B cell (primary cell): Measurements from ENCODE around the gene ZNF579. TPM values are rescaled to one million over a fixed set of nuclear protein-coding genes. Genes with fewer than 3 reads are reported as not detected.
A peak's percentile ranks its signal among the peaks of the same experiment; 100 is the strongest.

Experiments
- ATAC-seq: fragments of 200-7000 bp; cut with Tn5 transposase; one replicate; pipeline ENCODE4 v1.10.0; 2021; ENCODE audit warnings: low read depth, mild to moderate bottlenecking, moderate number of reproducible peaks, moderate library complexity
- CTCF ChIA-PET: fragments of 350-600 bp; sonication (Branson Sonifier 250); formaldehyde crosslinking; loops from one replicate; lab custom pipeline; 2021; ENCODE audit warnings: antibody characterized with exemption, inconsistent platforms; lab: Charles Lee
- POLR2A ChIA-PET: fragments of 350-600 bp; sonication (Branson Sonifier 250); formaldehyde crosslinking; loops from one replicate; lab custom pipeline; 2021; ENCODE audit warnings: antibody characterized with exemption; lab: Charles Lee
- DNase-seq: peaks from one replicate; pipeline ENCODE4 v3.0.0; 2013
- H2AFZ ChIP-seq: 2 replicates; pipeline ENCODE4 v1.6.1; 2012; ENCODE audit warnings: mild to moderate bottlenecking, low read depth, low read length; ENCODE audit not compliant: insufficient read depth, poor library complexity, severe bottlenecking
- H3K27ac ChIP-seq, 2 donors: 1 replicate in 1 of 2; 2 replicates in 1 of 2; pipeline ENCODE4 v1.5.1; 2012 to 2013; ENCODE audit warnings: low read length in 2 of 2, mild to moderate bottlenecking in 2 of 2, moderate library complexity in 1 of 2
- H3K27me3 ChIP-seq, 4 experiments: fragments of 200-600 bp in 1 of 4; sonication (generic) in 1 of 4; replicated peaks in 1 of 4; 1 replicate in 2 of 4; 2 replicates in 2 of 4; pipeline versions ENCODE4 v1.6.1 to v1.7.0; 2013 to 2016; ENCODE audit warnings: low read length in 3 of 4, mild to moderate bottlenecking in 2 of 4, mixed read lengths in 1 of 4, moderate library complexity in 1 of 4; ENCODE audit not compliant: insufficient read depth in 4 of 4, control insufficient read depth in 3 of 4; ENCODE audit errors: control extremely low read depth in 1 of 4
- H3K36me3 ChIP-seq, 2 experiments: replicated peaks in 1 of 2; 1 replicate in 1 of 2; 2 replicates in 1 of 2; pipeline versions ENCODE4 v1.6.1 to v1.7.1; 2013; ENCODE audit warnings: low read length in 1 of 2; ENCODE audit not compliant: insufficient read depth in 2 of 2, control insufficient read depth in 1 of 2; ENCODE audit errors: control extremely low read depth in 1 of 2, extremely low read depth in 1 of 2
- H3K4me1 ChIP-seq, 2 donors: fragments of 200-600 bp in 1 of 2; sonication (generic) in 1 of 2; 1 replicate in 1 of 2; 2 replicates in 1 of 2; pipeline versions ENCODE4 v1.5.1 to v1.6.1; 2013 to 2017; ENCODE audit warnings: low read length in 2 of 2; ENCODE audit not compliant: control insufficient read depth in 2 of 2, insufficient read depth in 2 of 2
- H3K4me2 ChIP-seq: replicated peaks from 2 replicates; pipeline ENCODE3; 2012; ENCODE audit warnings: mild to moderate bottlenecking, low read depth, low read length; ENCODE audit not compliant: poor library complexity, severe bottlenecking
- H3K4me3 ChIP-seq, 5 experiments: fragments of 200-600 bp in 1 of 5; sonication (generic) in 1 of 5; 1 replicate in 3 of 5; 2 replicates in 2 of 5; pipeline versions ENCODE4 v1.5.1 to v1.7.0; 2011 to 2016; ENCODE audit warnings: low read length in 4 of 5, mild to moderate bottlenecking in 4 of 5, low read depth in 2 of 5, control low read depth in 1 of 5, moderate library complexity in 1 of 5; ENCODE audit not compliant: insufficient read depth in 1 of 5; ENCODE audit errors: control extremely low read depth in 1 of 5, extremely low read depth in 1 of 5
- H3K79me2 ChIP-seq: fragments of 200-600 bp; sonication (generic); one replicate; pipeline ENCODE4 v1.6.0; 2016; ENCODE audit warnings: low read length; ENCODE audit not compliant: control insufficient read depth, insufficient read depth
- H3K9ac ChIP-seq: fragments of 200-600 bp; sonication (generic); 2 replicates; pipeline ENCODE4 v1.6.1; 2017; ENCODE audit warnings: mild to moderate bottlenecking, low read length, moderate library complexity
- H3K9me3 ChIP-seq, 3 donors: one replicate each; pipeline versions ENCODE4 v1.6.1 to v1.7.1; 2013; ENCODE audit warnings: low read length in 2 of 3; ENCODE audit not compliant: control insufficient read depth in 2 of 3, insufficient read depth in 1 of 3; ENCODE audit errors: control extremely low read depth in 1 of 3
- H4K20me1 ChIP-seq: 2 replicates; pipeline ENCODE4 v1.6.0; 2012; ENCODE audit warnings: mild to moderate bottlenecking, low read length; ENCODE audit not compliant: insufficient read depth, control insufficient read depth, poor library complexity, severe bottlenecking
- H3K27ac Mint-ChIP-seq: one replicate; pipeline ENCODE4 v1.8.0; 2021; ENCODE audit warnings: mixed read lengths
- H3K27me3 Mint-ChIP-seq: one replicate; pipeline ENCODE4 v1.8.0; 2021; ENCODE audit warnings: mixed read lengths
- H3K4me1 Mint-ChIP-seq: one replicate; pipeline ENCODE4 v1.8.0; 2021; ENCODE audit warnings: mixed read lengths
- H3K4me3 Mint-ChIP-seq: one replicate; pipeline ENCODE4 v1.8.0; 2021; ENCODE audit warnings: mixed read lengths
- H3K9me3 Mint-ChIP-seq: one replicate; pipeline ENCODE4 v1.8.0; 2022; ENCODE audit warnings: mixed read lengths; ENCODE audit not compliant: insufficient read depth
- EZH2 ChIP-seq: IDR thresholded peaks from 2 replicates; pipeline ENCODE4 v1.6.1; 2012; ENCODE audit warnings: borderline replicate concordance, low read depth, mild to moderate bottlenecking, moderate library complexity, low read length; ENCODE audit not compliant: insufficient read depth, poor library complexity, severe bottlenecking
- WGBS: methylation state at CpG from one replicate; pipeline ENCODE4 v1.1.5; 2013; ENCODE audit warnings: missing lambda C conversion rate; ENCODE audit not compliant: insufficient coverage; 5-methylcytosine and 5-hydroxymethylcytosine counted together
- intact Hi-C: fragments of 100-400 bp; cut with micrococcal nuclease; formaldehyde crosslinking; loops from one replicate; pipeline ENCODE4 v1.10.0; 2022
- polyA plus RNA-seq: library from polyadenylated mRNA; depleted of rRNA; stranded (reverse); fragments of >200 nt; gene quantifications from 2 replicates; pipeline ENCODE4 v1.2.3, GENCODE V29; 2012
- total RNA-seq, 2 donors: library from RNA; stranded (reverse); fragments of 120-200 nt in 1 of 2; gene quantifications; 1 replicate in 1 of 2; 2 replicates in 1 of 2; pipeline versions ENCODE4 v1.2.3 to v1.2.4, GENCODE V29; 2013 to 2022
- TF ChIP-seq, protein P1 (sequence below): fragments of 200-600 bp; IDR thresholded peaks from one replicate; pipeline ENCODE4 v1.8.0; 2022; ENCODE audit warnings: antibody characterized with exemption, mild to moderate bottlenecking

The ZNF579 gene
- total and polyA plus RNA-seq, 2 donors (not counting 1 experiment from before 2014, with no cell fraction given), result 3.7 to 10.3 TPM

DNA sequence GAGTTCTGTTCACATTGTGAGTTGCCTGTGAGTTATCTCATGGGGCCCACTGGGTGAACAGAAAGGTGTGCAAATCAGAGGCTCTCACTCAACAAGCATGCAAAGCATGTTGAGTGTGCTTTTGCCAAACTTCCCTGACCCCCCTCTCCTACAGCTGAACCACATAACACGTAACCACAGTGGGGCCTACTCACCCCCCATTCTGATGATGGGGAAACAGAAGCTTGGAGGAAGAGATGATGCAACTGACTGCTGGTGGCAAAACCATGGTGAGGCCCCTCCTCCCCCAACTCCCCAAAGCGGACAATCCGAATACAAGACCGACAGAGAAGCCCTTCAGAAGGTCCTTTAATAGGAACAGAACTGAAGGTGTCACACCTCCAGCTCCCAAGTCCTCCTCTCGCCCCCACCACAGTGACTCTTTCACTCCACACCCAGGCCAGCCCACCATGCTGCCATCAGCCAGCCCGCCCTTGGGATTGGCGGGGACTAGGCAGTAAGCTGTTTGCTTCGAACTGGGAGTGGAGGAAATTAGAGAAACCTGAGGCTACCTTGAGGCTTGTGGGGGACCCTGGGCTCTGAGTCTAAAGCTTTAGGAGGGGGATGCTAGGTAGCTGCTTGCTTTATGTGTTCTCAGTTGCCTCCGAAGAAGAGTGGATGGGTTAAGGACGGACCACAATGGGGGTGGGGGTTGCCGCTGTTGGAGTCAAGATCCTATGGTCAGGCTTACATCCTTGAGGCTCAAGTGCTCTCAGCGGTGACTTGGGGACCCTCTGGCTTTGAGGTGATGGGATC is 40.0 kb upstream of the ZNF579 start:
- Mint-ChIP-seq H3K27me3 (no peaks in the 10 kb centered on the region), H3K4me1 (peaks cover 18% of the 10 kb centered on the region), H3K27ac (peak overlapping the region; percentile 46), H3K4me3 (no peak overlapping the region), H3K9me3 (no peaks in the 10 kb centered on the region)
- WGBS, result 83% methylated on average over 6 of the region's 12 CpGs
- Histone ChIP-seq H2AFZ (no peak overlapping the region), H3K9me3 (no peaks in the 10 kb centered on the region), H3K27me3 (no peaks in the 10 kb centered on the region), H4K20me1 (peaks cover 17% of the 10 kb centered on the region), H3K4me2 (no peak overlapping the region), H3K9ac (no peak overlapping the region), H3K36me3 (peaks cover 0 to 19% of the 10 kb centered on the region in 2 experiments), H3K79me2 (peaks cover 23% of the 10 kb centered on the region), H3K4me3 (no peak overlapping the region), H3K4me1 (peaks cover 10 to 14% of the 10 kb centered on the region in 2 donors), H3K27ac (no peak overlapping the region)
- ATAC-seq (no peak), DNase-seq (no peak)
- intact Hi-C loops, result loop anchor here (5.0 to 10.0 kb wide), 2 partner anchors 213 to 524 kb away; partner anchors contain the start of genes UBE2S and ZNF444
- POLR2A ChIA-PET, result interaction anchor here (0.8 kb wide), 1 partner anchor 12 kb away, joined by 3 read pairs; no protein-coding TSS in a partner anchor
- no peak for TF ChIP-seq EZH2
- TF ChIP-seq, protein P1, sequence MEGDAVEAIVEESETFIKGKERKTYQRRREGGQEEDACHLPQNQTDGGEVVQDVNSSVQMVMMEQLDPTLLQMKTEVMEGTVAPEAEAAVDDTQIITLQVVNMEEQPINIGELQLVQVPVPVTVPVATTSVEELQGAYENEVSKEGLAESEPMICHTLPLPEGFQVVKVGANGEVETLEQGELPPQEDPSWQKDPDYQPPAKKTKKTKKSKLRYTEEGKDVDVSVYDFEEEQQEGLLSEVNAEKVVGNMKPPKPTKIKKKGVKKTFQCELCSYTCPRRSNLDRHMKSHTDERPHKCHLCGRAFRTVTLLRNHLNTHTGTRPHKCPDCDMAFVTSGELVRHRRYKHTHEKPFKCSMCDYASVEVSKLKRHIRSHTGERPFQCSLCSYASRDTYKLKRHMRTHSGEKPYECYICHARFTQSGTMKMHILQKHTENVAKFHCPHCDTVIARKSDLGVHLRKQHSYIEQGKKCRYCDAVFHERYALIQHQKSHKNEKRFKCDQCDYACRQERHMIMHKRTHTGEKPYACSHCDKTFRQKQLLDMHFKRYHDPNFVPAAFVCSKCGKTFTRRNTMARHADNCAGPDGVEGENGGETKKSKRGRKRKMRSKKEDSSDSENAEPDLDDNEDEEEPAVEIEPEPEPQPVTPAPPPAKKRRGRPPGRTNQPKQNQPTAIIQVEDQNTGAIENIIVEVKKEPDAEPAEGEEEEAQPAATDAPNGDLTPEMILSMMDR, result no peak
- CTCF ChIA-PET, result interaction anchor here (1.4 to 3.0 kb wide), 2 partner anchors 11 to 14 kb away, joined by 10 to 18 read pairs; partner anchors contain the start of gene ZNF865

DNA sequence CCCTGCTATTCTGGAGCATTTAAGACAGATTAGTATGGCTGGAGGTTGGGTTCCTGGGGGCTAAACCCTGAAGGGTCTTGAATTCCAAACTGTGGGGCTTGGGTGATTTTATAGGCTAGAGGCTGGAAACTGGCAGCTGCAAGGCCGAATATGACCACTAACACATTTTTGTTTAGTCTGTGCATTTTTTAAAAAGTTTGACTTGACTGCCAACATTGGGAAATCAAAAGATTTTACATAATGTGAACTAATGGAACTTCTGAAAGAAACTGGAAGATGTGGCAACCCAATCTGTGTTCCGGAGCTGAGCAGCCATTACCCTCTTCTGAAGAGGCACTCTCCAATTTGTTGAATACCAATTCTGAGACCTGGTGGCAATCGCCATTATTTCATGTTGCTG is 38.6 kb upstream of the ZNF579 start:
- ChIA-PET POLR2A (interaction anchor here (0.6 kb wide), 1 partner anchor 1458 kb away, joined by 6 read pairs; no protein-coding TSS in a partner anchor), CTCF (interaction anchor here (0.6 to 3.0 kb wide), 3 partner anchors 13 to 82 kb away, joined by 4 to 18 read pairs (median 6); no protein-coding TSS in a partner anchor)
- Histone ChIP-seq H3K36me3 (peaks cover 0 to 21% of the 10 kb centered on the region in 2 experiments), H2AFZ (no peak overlapping the region), H3K27me3 (no peaks in the 10 kb centered on the region), H3K9ac (no peak overlapping the region), H3K27ac (no peak overlapping the region), H3K4me1 (peaks cover 5 to 8% of the 10 kb centered on the region in 2 donors), H3K79me2 (peaks cover 23% of the 10 kb centered on the region), H3K4me3 (no peak overlapping the region), H3K4me2 (no peak overlapping the region), H4K20me1 (peaks cover 17% of the 10 kb centered on the region), H3K9me3 (no peaks in the 10 kb centered on the region)
- TF ChIP-seq, protein P1, result no peak
- TF ChIP-seq EZH2, result no peak
- H3K4me1 Mint-ChIP-seq, result peaks cover 11% of the 10 kb centered on the region
- ATAC-seq (no peak), DNase-seq (no peak)
- H3K27me3 Mint-ChIP-seq, result no peaks in the 10 kb centered on the region
- H3K27ac Mint-ChIP-seq, result no peak overlapping the region
- no peaks in the 10 kb centered on the region for H3K9me3 Mint-ChIP-seq
- WGBS, result 100% methylated on average over 2 of the region's 3 CpGs
- no peak overlapping the region for H3K4me3 Mint-ChIP-seq
- intact Hi-C loops, result no loop called here
